ENCODE data around the gene LZIC.

The LZIC gene

GRCh38 chr1:9910076-9910422 is 33.1 kb downstream of the LZIC start, which contains the start of gene CTNNBIP1:
Gene CTNNBIP1, minus strand, starts transcription at chr1:9910269. Its CDS starts 38,205 bp downstream, at chr1:9872064.
- no peak for DNase-seq

DNA sequence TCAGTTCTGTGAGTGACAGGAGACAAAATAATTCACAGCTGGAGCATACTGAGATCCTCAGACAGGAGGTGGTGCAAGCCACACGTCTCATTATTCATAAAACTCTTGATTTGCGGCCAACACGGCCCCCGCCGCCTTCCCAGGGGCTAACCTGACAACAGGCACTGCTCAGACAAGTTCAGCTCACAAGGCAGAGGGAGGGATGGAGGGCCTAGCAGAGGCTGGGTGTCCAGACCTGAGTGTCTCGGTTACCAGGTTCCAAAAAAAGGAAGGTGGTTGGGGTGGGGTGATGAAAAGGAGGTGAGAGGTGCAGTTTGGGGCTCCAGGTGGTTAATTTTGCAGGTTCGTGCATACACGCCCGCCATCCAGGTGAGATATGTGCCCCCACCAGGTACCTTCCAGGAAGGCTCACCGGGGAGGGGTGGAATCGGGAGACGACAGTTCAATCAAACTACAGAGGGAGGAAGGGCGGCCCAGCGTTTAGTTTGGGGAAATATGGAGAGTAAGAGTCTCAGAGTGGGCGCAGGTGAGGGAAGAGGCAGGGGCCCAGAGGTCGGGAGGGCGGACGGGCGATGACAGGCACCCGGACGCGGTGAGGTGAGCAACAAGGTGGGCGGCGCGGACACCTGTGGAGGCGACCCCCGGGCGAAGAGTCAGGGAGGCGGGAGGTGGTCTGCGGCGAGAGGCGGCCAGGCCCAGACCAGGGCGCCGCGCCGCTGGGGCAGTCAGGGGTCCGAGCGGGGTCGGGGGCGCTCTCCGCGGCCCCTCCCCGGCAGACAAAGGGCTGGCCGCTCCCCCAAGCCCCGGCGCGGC is 33.8 kb downstream of the LZIC start:
- DNase-seq: peak; percentile 22

DNA sequence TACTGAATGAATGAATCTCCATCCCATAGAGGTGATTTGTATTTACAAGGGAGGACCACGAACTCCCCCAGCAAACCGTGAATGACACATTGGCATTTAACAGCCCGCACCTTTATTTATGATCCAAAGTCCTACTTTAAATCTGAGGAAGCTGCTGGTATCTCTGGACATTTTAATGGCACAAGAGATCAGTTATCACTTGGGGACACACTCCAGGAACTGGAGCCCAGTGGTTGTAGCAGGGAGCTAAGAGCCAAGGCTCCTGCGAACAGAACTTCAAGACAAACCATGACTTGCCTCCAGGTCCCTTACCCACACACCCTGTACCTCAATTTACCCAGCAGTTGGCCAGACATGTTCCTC is 34.3 kb downstream of the LZIC start:
- peak; percentile 13 for DNase-seq

DNA sequence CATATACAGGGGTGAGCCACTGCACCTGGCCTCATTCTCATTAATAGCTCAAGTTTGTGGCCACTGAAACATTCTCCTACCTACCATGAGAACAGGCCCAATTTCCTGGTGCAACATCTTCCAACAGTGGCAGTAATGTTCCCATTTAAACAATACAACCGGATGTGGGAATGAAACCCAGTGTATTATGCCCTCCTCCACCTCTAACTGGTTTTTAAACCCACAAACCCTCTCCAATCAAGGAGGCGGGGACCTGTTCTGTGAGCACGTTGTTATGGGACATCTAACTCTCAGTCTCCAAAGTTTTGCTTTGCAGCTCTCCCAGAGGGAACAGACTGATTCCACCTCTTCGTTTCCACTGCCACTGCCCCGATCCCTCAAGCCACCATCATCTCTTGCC is 35.8 kb downstream of the LZIC start:
- no peak for DNase-seq

GRCh38 chr1:9906466-9906865 is 36.7 kb downstream of the LZIC start:
- no peak for DNase-seq

GRCh38 chr1:9905010-9905409 is 38.2 kb downstream of the LZIC start:
- no peak for DNase-seq

DNA sequence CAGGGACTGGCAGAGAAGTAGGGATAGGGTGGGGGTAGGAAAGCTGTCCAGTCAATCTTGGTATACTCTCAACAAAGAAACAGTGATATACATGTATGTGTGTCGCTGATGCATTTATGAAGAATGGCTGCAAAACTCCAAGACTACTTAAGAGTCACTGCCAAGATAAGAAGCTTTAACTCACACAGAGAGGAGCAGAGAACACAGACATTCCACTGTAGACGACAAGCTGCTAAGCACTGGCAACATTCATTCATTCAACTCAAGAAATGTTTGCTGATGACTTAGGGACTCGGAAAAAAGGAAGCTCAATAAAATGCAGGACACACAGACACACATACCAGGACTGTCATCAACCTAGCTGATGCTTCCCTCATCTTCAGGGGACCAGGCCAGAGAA is 38.6 kb downstream of the LZIC start:
- no peak for DNase-seq

- DNase-seq: no peak
Observed at GRCh38 chr1:9903801-9904527, 39.2 kb downstream of the LZIC start.

DNA sequence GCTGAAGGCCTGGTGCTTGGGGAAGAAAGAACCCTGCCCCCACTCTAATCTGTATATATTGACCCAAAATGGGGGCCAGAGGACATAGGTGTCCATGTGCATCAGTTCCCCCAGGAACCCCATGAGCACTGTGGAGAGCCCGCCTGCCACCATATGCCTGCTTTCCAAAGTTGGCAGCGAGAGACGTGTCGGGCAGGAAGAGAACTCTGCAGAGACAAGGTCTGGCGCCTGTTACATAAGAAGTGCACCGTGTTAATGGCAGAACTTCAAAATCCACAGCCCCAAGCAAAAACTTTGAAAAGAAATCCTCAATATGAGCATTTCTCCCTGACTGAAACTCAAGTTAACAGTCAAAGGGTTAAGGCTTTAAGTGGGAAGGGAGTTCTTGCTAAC is 41.1 kb downstream of the LZIC start:
- no peak for DNase-seq

DNA sequence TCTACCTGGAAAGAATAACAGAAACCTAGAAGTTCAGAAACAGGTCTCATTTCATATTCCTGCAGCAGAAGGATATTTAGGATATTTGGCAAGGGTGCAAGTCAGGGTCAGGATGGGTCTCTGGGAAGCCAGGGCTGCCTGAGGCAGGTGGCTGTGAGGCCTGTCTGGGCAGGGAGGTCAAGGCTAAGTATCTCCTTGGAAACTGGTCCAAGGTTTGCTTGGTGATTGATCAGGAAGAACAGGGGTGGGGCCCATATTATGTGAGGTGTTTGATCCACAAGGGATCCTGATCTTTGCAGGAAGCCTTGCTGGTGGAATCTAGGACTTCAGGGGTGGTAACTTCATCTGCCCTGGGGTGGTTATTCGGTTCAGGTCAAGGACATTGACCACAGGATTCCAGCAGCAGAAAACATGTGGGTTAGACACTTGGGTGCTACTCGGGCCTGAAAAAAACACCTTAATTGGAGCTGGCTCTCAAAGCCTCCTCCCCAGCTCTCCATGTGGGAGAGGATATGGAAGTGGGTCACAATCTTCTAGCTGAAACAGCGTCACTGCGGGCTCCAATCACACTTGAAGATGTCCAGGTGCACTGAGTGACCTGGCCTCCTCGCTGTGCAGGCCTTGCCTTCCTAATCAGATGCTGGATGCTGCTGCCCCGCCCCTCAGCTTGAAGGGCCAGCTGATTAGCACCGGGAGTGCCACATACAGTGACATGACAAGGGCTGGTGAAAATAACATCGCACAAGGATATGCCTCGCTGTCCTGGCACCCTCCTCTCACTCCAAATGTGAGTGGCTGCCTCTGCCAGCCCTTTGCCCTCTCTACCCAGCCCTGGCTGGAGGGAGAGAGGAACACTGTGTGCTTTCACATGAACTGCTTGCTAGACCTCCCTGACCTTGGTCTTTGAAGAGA is 41.8 kb downstream of the LZIC start:
- peak; percentile 40 for DNase-seq

- DNase-seq: peak; percentile 74
Observed at GRCh38 chr1:9900142-9901043, 42.8 kb downstream of the LZIC start.

- no peak for DNase-seq
Observed at GRCh38 chr1:9894115-9894514, 49.1 kb downstream of the LZIC start.

DNA sequence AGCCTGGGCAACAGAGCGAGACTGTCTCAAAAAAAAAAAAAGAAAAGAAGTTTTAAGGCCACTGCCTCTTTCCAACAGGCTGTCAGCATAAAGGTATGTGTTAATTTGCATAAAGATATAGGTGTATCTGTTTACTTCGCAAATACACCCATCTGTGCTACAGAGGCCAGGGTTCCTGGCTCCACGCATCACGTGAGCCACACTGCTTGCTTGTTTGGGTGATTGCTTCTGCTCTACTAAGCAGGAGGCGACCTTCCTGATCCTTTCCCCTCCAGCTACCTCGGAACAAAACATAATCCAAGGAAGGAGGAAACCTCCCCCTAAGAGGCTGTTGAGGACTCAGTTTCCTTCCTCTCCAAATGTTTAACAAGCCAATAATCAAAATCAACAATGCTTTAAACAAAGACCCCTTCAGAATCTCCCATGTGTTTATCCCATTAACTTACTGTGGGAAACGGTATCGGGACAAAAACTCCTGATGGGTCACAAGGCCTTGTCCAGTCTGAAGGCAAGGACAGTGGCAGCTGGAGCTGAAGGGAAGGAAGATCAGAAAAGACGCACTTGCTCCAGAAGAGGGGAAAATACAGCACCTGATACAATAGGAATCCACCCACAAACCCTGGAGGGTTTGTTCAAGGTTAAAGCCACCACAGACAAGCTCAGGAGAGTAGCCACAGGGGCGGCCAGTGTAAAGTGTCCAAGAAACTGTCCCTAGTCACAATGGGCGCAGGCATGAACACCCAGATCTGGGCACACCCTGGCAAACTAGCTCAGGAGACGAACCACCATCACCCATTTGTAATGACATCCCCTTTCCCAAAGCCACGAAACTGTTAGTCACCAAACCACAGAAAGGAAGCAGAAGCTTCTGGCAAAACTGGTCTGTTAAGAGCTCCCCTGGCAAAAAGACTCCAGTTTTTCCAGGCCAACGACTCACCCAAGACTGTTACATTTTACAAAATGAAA is 50.3 kb downstream of the LZIC start:
- peak; percentile 59 for DNase-seq

DNA sequence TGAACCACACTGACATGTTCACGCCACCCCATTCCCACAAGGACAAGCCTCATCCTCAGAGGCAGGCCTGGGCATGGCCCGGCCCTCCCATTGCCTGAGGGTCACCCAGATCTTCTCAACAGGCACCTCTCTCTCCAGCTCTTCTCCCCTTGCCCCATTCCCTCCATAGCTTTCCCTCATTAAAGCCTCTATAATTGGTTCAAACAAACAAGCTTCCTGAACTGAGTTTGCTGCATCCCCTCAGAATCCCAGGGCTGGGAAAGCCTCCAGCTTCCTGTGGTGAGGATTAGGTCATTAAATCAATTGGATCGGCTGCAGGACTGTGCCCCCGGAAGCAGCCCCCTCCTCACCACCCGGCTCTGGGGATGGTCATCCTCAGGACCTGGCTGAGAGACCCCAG is 52.0 kb downstream of the LZIC start:
- DNase-seq: no peak

- DNase-seq: no peak
Observed at GRCh38 chr1:9890224-9890731, 52.9 kb downstream of the LZIC start.

GRCh38 chr1:9889411-9889810 is 53.8 kb downstream of the LZIC start:
- DNase-seq: no peak

DNA sequence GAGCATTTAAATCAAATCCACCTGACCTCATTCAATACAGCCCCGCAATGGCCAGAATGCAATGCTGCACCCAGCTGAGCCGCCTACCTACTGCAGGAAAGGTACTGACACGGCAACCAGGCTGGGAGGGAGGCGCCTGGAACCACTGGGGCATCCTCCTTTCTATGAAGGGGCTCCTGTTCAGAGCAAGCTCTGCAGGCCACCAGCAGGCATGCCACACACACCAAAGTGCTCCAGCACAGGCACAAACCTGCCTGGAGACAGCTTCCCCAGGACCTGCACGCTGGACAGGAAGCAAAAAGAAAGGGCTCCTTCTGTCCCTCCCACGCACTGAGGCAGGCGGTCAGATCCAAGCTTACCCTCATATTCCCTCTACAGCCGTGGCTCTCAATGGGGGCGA is 54.3 kb downstream of the LZIC start:
- DNase-seq: no peak

DNA sequence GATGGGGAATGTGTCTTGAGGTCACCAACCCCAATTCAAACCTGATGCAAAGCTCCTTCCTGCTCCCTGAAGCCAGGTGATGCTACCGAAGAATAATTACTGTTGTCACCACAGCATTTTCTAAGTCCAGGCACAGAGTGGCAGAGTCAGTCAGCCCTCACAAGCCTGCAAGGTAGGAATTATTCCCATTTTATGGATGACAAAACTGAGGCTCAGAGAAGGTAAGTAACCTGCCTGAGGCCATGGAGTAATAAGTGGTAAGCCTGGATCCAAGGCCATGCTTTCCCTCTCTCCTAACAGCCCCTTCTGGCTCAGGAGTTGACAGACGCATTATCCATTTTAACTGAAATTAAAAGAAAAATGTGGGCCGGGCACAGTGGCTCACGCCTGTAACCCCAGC is 56.1 kb downstream of the LZIC start:
- no peak for DNase-seq

DNA sequence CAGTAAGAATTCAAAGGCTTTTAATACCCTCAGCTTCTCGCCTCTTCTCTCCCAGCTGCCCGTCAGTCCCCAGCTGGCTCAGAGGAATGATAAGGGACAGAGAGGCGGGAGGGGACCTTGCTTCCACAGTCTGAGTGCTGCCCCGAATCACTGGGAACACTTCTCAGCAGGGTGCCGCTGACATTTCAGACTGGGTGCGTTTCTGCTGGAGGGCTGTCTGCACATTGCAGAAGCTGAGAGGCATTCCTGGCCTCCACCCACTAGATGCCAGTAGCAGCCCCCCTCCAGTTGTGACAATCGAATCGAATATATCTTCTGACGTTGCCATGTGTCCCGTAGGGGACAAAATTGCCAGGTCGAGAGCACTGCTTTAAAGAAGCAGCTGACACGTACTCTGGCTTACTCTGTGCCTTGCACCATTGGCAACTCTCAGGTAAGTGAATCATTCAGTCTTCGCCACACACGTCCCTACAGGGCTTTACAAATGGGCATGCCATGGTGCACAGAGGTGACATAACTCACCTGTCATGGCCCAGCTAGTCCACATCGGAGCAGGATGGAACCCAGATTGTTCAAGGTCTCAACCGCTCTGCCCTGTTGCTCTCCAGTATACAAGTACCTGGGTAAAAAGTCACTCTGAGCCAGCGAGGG is 57.0 kb downstream of the LZIC start:
- no peak for DNase-seq

DNA sequence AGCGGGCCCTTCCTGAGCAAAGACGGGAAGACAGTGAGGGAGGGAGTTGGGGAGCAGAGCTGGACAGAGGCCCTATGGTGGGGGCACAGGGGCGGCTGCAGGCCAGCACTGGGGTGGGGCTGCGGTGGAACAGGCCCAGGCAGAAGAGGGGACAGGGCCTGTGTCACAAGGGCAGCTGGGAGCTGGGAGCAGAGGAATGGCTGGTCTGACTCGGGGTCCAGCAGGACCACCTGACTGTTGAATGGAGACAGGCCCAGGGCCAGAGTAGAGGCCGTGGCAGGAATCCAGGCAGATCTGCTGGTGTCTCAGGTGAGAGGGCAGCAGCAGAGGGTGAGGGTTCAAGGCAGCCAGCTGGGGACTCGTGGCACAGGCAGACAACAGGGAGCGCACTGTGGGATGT is 58.4 kb downstream of the LZIC start:
- DNase-seq: no peak

Data from hematopoietic multipotent progenitor cell treated with erythropoietin and hydrocortisone succinate and interleukin-3 and kit ligand, for 8 days (in vitro differentiated cells).